OCI-LY7 (cell line): ENCODE data around the gene DCAF7. TPM values are rescaled to one million over a fixed set of nuclear protein-coding genes. Genes with fewer than 3 reads are reported as not detected.

Source experiments
- BruUV-seq: library from RNA; stranded (reverse); fragments of 400-500 nt; replicated peaks from 2 replicates; lab custom pipeline; 2021; lab: Mats Ljungman, UMichigan
- CTCF ChIA-PET: fragments of 300-600 bp; sonication (Branson Sonifier 250); formaldehyde crosslinking; loops from one replicate; lab custom pipeline; 2022; ENCODE audit warnings: antibody characterized with exemption; ENCODE audit not compliant: unreplicated experiment; lab: Charles Lee
- POLR2A ChIA-PET: fragments of 300-600 bp; sonication (Branson Sonifier 250); formaldehyde crosslinking; loops from one replicate; lab custom pipeline; 2022; ENCODE audit warnings: antibody characterized with exemption; lab: Charles Lee
- DNase-seq: peaks from one replicate; pipeline ENCODE4 v3.0.0-alpha.2; 2015; ENCODE audit warnings: low spot score
- H2AFZ ChIP-seq: fragments of 200-600 bp; sonication (generic), shearing (Covaris generic); 2 replicates; pipeline ENCODE4 v1.6.1; 2014; ENCODE audit warnings: mild to moderate bottlenecking, antibody characterized with exemption, low read length, moderate library complexity
- H3K27ac ChIP-seq: fragments of 200-600 bp; sonication (generic); 2 replicates; pipeline ENCODE4 v1.5.1; 2014; ENCODE audit warnings: mixed run types, low read depth, mild to moderate bottlenecking, moderate library complexity, low read length, inconsistent platforms; ENCODE audit not compliant: poor library complexity, severe bottlenecking
- H3K36me3 ChIP-seq: fragments of 200-600 bp; sonication (generic); 2 replicates; pipeline ENCODE4 v1.6.1; 2014; ENCODE audit warnings: mild to moderate bottlenecking, antibody characterized with exemption, low read length, moderate library complexity, mixed read lengths; ENCODE audit not compliant: insufficient read depth
- H3K4me1 ChIP-seq: fragments of 200-600 bp; sonication (generic); 2 replicates; pipeline ENCODE4 v1.5.1; 2014; ENCODE audit warnings: mild to moderate bottlenecking, low read length; ENCODE audit not compliant: insufficient read depth, poor library complexity, severe bottlenecking
- H3K4me2 ChIP-seq: fragments of 200-600 bp; sonication (generic); 2 replicates; pipeline ENCODE4 v1.6.1; 2014; ENCODE audit warnings: mild to moderate bottlenecking, low read length
- H3K4me3 ChIP-seq: fragments of 200-600 bp; sonication (generic); 2 replicates; pipeline ENCODE4 v1.5.1; 2014; ENCODE audit warnings: mild to moderate bottlenecking, low read depth, low read length; ENCODE audit not compliant: poor library complexity, severe bottlenecking
- H3K79me2 ChIP-seq: fragments of 200-600 bp; sonication (generic); 2 replicates; pipeline ENCODE4 v1.6.1; 2016; ENCODE audit warnings: low read depth, mild to moderate bottlenecking, low read length, moderate library complexity, mixed read lengths; ENCODE audit not compliant: insufficient read depth
- H3K9me2 ChIP-seq: fragments of 200-600 bp; sonication (generic); 2 replicates; pipeline ENCODE4 v1.6.1; 2016; ENCODE audit warnings: mild to moderate bottlenecking, low read length, mixed read lengths; ENCODE audit not compliant: insufficient read depth
- H3K9me3 ChIP-seq: fragments of 200-600 bp; sonication (generic); 2 replicates; pipeline ENCODE4 v1.6.1; 2014; ENCODE audit warnings: mild to moderate bottlenecking, mixed run types, low read length, mixed read lengths
- H4K20me1 ChIP-seq: fragments of 200-600 bp; sonication (generic); 2 replicates; pipeline ENCODE4 v1.6.1; 2014; ENCODE audit warnings: mild to moderate bottlenecking, antibody characterized with exemption, low read length, moderate library complexity, mixed read lengths; ENCODE audit not compliant: insufficient read depth
- EZH2phosphoT487 ChIP-seq: fragments of 200-600 bp; sonication (generic); IDR thresholded peaks from 2 replicates; pipeline ENCODE4 v1.6.1; 2018; ENCODE audit warnings: low read depth, borderline replicate concordance, mild to moderate bottlenecking, mixed run types, antibody characterized with exemption, low read length, moderate library complexity, mixed read lengths
- intact Hi-C: fragments of 100-400 bp; cut with micrococcal nuclease; formaldehyde crosslinking; loops from one replicate; pipeline ENCODE4 v1.10.0; 2022; ENCODE audit not compliant: unreplicated experiment
- total RNA-seq, 2 experiments: library from RNA; depleted of rRNA in 1 of 2; stranded (reverse); fragments of >200 nt in 1 of 2; shearing (Covaris generic) in 1 of 2; gene quantifications; 2 replicates each; pipeline ENCODE4 v1.2.3, GENCODE V29; 2014 to 2022
- TF ChIP-seq, protein P1 (sequence below): fragments of 200-600 bp; sonication (generic); conservative IDR thresholded peaks from 2 replicates; pipeline ENCODE4 v1.5.1; 2014; ENCODE audit warnings: mild to moderate bottlenecking, antibody characterized with exemption, low read length, moderate library complexity, mixed read lengths

DCAF7 gene
- total RNA-seq, 2 experiments from 2014 or later: 46.4 to 121 TPM

DNA sequence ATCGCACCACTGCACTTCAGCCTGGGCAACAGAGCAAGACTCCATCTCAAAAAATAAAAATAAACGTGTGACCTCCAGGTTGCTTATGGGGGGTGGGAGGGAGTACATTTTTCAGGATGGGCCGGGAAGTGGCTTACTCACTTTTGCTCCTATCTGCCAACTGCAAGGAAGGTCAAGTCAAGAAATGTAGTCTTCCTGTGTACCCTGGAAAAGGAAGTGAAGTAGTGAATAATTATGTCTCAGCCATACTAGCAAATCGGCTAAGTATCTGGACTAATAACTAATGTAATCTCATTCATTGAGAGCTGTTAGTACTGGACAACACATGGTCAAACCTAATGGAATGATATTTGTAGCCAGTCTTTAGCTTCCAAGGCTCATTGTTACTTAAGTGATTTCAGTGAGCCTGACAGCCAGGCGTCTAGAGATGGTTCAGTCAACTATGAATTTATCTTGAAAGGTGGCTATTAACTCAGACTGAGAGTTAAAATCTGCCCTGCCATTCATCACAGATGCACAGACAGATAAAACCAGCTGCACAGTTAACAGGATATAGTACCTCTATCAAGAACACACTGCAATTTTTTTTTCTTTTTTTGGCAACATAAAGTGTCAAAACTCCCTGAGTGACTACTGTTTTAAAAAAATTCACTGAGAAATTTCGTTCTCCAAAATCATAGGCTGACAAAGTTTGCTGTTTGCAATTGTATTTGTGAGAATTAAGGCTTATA, 46.7 kb downstream of the DCAF7 start:
- H2AFZ ChIP-seq: no peak overlapping the region
- no peaks in the 10 kb centered on the region for H3K9me3 ChIP-seq
- H3K36me3 ChIP-seq: peaks cover 16% of the 10 kb centered on the region
- POLR2A ChIA-PET: no interaction called here
- CTCF ChIA-PET: interaction anchor here (0.6 kb wide), 1 partner anchor 134 kb away, joined by 3 read pairs; no protein-coding TSS in a partner anchor
- peaks cover 14% of the 10 kb centered on the region for H3K4me1 ChIP-seq
- H3K4me2 ChIP-seq: no peak overlapping the region
- no peak overlapping the region for H3K27ac ChIP-seq
- no peaks in the 10 kb centered on the region for H3K9me2 ChIP-seq
- TF ChIP-seq, protein P1, sequence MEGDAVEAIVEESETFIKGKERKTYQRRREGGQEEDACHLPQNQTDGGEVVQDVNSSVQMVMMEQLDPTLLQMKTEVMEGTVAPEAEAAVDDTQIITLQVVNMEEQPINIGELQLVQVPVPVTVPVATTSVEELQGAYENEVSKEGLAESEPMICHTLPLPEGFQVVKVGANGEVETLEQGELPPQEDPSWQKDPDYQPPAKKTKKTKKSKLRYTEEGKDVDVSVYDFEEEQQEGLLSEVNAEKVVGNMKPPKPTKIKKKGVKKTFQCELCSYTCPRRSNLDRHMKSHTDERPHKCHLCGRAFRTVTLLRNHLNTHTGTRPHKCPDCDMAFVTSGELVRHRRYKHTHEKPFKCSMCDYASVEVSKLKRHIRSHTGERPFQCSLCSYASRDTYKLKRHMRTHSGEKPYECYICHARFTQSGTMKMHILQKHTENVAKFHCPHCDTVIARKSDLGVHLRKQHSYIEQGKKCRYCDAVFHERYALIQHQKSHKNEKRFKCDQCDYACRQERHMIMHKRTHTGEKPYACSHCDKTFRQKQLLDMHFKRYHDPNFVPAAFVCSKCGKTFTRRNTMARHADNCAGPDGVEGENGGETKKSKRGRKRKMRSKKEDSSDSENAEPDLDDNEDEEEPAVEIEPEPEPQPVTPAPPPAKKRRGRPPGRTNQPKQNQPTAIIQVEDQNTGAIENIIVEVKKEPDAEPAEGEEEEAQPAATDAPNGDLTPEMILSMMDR: no peak
- TF ChIP-seq EZH2phosphoT487: no peak
- H4K20me1 ChIP-seq: no peaks in the 10 kb centered on the region
- DNase-seq: no peak
- intact Hi-C loops: no loop called here
- BruUV-seq: no TSS peak
- H3K4me3 ChIP-seq: no peak overlapping the region
- peaks cover 11% of the 10 kb centered on the region; the same call in 1 of the 2 replicates for H3K79me2 ChIP-seq

DNA sequence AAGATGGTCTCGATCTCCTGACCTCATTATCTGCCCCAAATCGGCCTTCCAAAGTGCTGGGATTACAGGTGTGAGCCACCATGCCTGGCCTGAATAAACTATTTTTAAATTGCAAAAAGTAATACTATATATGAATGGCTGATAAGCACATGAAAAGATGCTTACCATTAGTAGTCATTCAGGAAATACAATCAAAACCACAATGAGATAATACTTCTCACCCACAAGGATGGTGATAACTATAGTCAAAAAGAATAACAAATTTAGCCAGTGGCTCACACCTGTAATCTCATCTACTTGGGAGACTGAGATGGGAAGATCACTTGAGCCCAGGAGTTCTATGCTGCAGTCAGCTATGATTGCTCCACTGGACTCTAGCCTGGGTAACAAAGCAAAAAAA, 48.0 kb downstream of the DCAF7 start:
- Histone ChIP-seq H3K9me3 (no peaks in the 10 kb centered on the region), H3K27ac (no peak overlapping the region), H2AFZ (no peak overlapping the region), H3K79me2 (peaks cover 14% of the 10 kb centered on the region; the same call in 1 of the 2 replicates), H3K4me2 (no peak overlapping the region), H4K20me1 (no peaks in the 10 kb centered on the region), H3K4me3 (no peak overlapping the region), H3K4me1 (peaks cover 17% of the 10 kb centered on the region), H3K9me2 (no peaks in the 10 kb centered on the region), H3K36me3 (peaks cover 9% of the 10 kb centered on the region)
- CTCF ChIA-PET: no interaction called here
- TF ChIP-seq, protein P1: no peak
- no peak for TF ChIP-seq EZH2phosphoT487
- no TSS peak for BruUV-seq
- no peak for DNase-seq
- intact Hi-C loops: no loop called here
- POLR2A ChIA-PET: no interaction called here
